ENCODE data around the gene MYMX.

The MYMX gene

GRCh38 chr6:44234101-44235025, 17.6 kb downstream of the MYMX start:
- in situ Hi-C loops (cut with HindIII; ENCODE audit: low pct_unique_long_range_greater_than_20kb, low sequenced_read_pairs): no loop called here
- no peak for TF ChIP-seq JUND (IDR thresholded peaks at IDR 0.05; ENCODE audit: low read depth)
- DNase-seq (ENCODE audit: low read depth in 1 of 2, low spot score in 1 of 2): peak; percentile 72 to 88

GRCh38 chr6:44235269-44235668, 18.5 kb downstream of the MYMX start:
- no peak for TF ChIP-seq JUND (IDR thresholded peaks at IDR 0.05; ENCODE audit: low read depth)
- DNase-seq (ENCODE audit: low read depth in 1 of 2, low spot score in 1 of 2): no peak
- in situ Hi-C loops (cut with HindIII; ENCODE audit: low pct_unique_long_range_greater_than_20kb, low sequenced_read_pairs): no loop called here

DNA sequence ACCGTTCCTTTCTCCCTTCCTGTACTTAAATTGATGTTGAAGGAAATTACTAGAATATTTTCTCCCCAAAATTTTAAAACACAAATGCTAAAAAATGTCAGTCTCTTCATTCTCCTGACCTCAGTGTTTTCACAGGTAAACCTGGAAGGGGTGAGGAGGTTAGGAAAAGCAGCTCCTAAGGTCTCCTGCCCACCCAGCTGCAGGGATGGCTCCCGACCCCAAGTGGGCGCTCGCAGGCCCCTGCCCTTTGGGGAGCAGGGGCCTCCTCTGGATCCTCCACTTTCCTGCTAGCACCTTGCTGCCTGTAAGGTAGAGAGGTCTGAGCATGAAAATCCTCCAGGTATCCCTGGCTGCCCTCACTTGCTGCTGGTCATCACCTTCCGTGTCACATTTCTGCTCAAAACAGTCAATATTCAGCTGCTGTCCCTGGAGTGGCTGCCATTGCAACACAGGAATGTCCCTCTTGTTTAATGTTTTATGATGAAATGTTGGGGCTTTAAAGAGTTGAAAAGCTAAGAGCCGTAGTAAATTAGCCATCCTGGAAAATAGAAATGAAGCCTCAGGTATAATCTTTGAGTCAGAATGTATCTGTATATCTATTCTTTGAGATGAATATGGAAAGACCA, 19.3 kb downstream of the MYMX start:
- in situ Hi-C loops (cut with HindIII; ENCODE audit: low pct_unique_long_range_greater_than_20kb, low sequenced_read_pairs): no loop called here
- DNase-seq (ENCODE audit: low read depth in 1 of 2, low spot score in 1 of 2): no peak
- no peak for TF ChIP-seq JUND (IDR thresholded peaks at IDR 0.05; ENCODE audit: low read depth)

GRCh38 chr6:44237021-44237812, 20.5 kb downstream of the MYMX start:
- in situ Hi-C loops (cut with HindIII; ENCODE audit: low pct_unique_long_range_greater_than_20kb, low sequenced_read_pairs): no loop called here
- TF ChIP-seq JUND (IDR thresholded peaks at IDR 0.05; ENCODE audit: low read depth): no peak
- peak; percentile 80 to 94 for DNase-seq (ENCODE audit: low read depth in 1 of 2, low spot score in 1 of 2)

DNA sequence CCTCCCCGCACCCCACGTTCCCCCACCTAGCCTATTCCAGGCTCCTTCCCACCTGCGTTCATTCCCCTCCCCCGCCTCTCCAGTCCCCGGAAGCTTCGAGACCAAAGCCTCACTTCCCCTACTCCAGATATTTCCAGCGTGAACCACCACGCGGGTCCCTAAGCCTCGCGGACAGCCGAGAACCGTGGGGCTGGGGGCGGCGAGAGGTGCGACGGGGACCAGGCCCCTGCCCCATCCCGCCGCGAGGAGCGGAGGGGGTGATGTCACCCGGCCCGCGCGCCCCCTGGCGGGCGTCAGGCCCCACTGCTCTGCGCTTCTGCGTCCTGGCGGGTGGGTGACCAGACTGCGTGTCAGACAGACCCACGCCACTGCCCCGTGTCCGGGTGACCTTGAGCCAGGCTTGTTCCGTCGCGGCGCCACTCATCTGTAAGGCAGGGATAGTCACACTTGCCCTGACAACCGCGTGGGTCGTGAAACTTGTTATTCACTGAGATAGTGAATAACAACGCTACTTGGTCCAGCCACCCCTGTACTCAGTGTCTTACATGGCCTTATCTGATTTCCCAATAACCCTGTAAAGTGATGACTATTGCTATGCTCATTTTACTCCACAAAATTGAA, 21.2 kb downstream of the MYMX start:
- peak in 1 of 2 experiments; percentile 72 for DNase-seq (ENCODE audit: low read depth in 1 of 2, low spot score in 1 of 2)
- no peak for TF ChIP-seq JUND (IDR thresholded peaks at IDR 0.05; ENCODE audit: low read depth)
- in situ Hi-C loops (cut with HindIII; ENCODE audit: low pct_unique_long_range_greater_than_20kb, low sequenced_read_pairs): no loop called here

GRCh38 chr6:44238687-44239350, 22.1 kb downstream of the MYMX start:
- TF ChIP-seq JUND (IDR thresholded peaks at IDR 0.05; ENCODE audit: low read depth): no peak
- in situ Hi-C loops (cut with HindIII; ENCODE audit: low pct_unique_long_range_greater_than_20kb, low sequenced_read_pairs): no loop called here
- DNase-seq (ENCODE audit: low read depth in 1 of 2, low spot score in 1 of 2): no peak

DNA sequence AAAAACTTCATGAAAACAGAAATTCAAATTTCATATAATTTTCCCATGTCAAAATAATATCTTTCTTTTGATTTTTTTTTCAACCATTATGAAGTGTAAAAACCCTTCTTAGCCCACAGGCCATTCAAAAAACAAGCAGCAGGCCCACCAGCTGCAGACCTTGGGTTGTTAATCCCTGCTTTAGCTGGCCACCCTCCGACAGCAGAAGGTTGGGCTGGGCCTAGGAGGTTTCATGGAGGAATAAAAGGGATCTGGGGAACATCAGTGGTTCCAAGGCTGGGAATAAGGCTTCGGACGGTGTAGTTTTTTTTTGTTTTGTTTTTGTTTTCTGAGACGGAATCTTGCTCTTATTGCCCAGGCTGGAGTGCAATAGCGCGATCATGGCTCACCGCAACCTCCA, 26.6 kb downstream of the MYMX start:
- DNase-seq (ENCODE audit: low read depth in 1 of 2, low spot score in 1 of 2): no peak
- in situ Hi-C loops (cut with HindIII; ENCODE audit: low pct_unique_long_range_greater_than_20kb, low sequenced_read_pairs): no loop called here
- no peak for TF ChIP-seq JUND (IDR thresholded peaks at IDR 0.05; ENCODE audit: low read depth)

GRCh38 chr6:44245391-44245911, 28.7 kb downstream of the MYMX start:
- DNase-seq (ENCODE audit: low read depth in 1 of 2, low spot score in 1 of 2): no peak
- TF ChIP-seq JUND (IDR thresholded peaks at IDR 0.05; ENCODE audit: low read depth): no peak
- in situ Hi-C loops (cut with HindIII; ENCODE audit: low pct_unique_long_range_greater_than_20kb, low sequenced_read_pairs): no loop called here

DNA sequence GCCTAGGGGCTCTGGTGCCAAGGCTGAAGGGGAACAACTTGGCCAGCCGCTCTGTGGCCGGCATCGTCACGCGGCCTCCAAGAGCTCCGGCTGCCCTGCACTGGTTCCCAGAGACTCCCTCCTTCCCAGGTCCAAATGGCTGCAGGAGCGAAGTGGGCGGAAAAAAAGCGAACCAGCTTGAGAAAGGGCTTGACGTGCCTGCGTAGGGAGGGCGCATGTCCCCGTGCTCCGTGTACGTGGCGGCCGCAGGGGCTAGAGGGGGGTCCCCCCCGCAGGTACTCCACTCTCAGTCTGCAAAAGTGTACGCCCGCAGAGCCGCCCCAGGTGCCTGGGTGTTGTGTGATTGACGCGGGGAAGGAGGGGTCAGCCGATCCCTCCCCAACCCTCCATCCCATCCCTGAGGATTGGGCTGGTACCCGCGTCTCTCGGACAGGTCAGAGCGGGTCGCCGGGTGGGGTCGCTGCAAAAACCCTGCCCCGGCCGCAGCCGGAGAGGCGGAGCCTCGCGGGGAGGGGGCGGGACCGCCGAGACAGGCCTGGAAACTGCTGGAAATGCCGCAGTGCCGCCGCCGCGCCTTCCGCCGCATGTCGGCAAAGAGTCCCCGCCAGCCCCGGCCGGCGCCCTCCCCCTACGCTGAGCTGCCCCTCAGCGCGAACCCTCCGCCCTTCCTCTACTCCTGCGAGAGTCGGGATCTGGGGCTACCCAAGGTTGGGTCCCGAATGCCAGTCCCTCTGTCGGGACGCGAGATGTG, 29.4 kb downstream of the MYMX start:
- TF ChIP-seq JUND (IDR thresholded peaks at IDR 0.05; ENCODE audit: low read depth): no peak; the same call in 1 of the 2 replicates
- peak; percentile 88 to 96 for DNase-seq (ENCODE audit: low read depth in 1 of 2, low spot score in 1 of 2)
- in situ Hi-C loops (cut with HindIII; ENCODE audit: low pct_unique_long_range_greater_than_20kb, low sequenced_read_pairs): no loop called here

DNA sequence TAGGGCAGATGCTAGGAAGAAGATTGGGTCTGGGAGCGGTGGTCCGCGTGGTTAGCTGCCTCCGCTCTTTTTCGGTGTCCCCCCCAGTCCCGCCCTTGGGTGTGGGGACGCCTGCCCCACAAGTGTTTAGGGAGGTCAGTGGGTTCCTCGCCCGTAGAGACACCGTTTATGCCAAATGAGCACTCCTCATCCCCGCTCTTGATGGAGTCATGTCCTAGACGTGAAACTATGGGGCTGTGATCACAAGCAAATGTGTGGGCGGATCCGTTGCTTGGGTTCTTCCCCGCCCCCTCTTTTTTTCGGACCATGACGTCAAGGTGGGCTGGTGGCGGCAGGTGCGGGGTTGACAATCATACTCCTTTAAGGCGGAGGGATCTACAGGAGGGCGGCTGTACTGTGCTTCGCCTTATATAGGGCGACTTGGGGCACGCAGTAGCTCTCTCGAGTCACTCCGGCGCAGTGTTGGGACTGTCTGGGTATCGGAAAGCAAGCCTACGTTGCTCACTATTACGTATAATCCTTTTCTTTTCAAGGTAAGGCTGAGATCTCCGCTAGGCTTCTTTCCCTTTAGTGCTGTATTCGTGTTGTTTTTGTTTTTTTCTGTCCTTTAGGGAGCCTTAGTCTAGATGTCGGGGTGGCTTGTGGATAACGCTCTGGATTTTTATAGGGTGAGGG, 30.1 kb downstream of the MYMX start, which contains the start of gene HSP90AB1:
HSP90AB1 (plus strand) TSS at position 439 of the 675 bp plus-strand sequence. CDS start 1,529 bp downstream, outside the sequence.
- TF ChIP-seq JUND (IDR thresholded peaks at IDR 0.05; ENCODE audit: low read depth): no peak; the same call in 1 of the 2 replicates
- in situ Hi-C loops (cut with HindIII; ENCODE audit: low pct_unique_long_range_greater_than_20kb, low sequenced_read_pairs): no loop called here
- peak; percentile 96 to 99 for DNase-seq (ENCODE audit: low read depth in 1 of 2, low spot score in 1 of 2)
